Endothelial cell of umbilical vein (primary cell): Measurements from ENCODE around the gene RGS6.
"Not testable (repeated sequence)": the region's sequence is repeated elsewhere in the genome, so short reads cannot be mapped to it uniquely, and the experiment has no call there.

Experiments
- JUN ChIP-seq: IDR thresholded peaks from 2 replicates; pipeline ENCODE4 v1.6.1; 2011; ENCODE audit warnings: borderline replicate concordance, low read depth; ENCODE audit not compliant: insufficient read length, insufficient read depth
- POLR2A ChIP-seq: IDR thresholded peaks from 2 replicates; pipeline ENCODE4 v1.6.1; 2012; ENCODE audit warnings: low read depth, mild to moderate bottlenecking, control low read depth, low read length
- TF ChIP-seq, protein P1 (sequence below): IDR thresholded peaks from 2 replicates; pipeline ENCODE4 v1.6.1; 2011; ENCODE audit not compliant: insufficient read depth, insufficient read length
- TF ChIP-seq, protein P2 (sequence below), 2 donors: IDR thresholded peaks; 1 replicate in 1 of 2; 2 replicates in 1 of 2; pipeline ENCODE4 v1.5.1; 2011; ENCODE audit warnings: low read length in 2 of 2, mild to moderate bottlenecking in 2 of 2, moderate library complexity in 2 of 2, control low read depth in 1 of 2, inconsistent platforms in 1 of 2, low read depth in 1 of 2; ENCODE audit not compliant: insufficient read depth in 1 of 2; ENCODE audit errors: extremely low read depth in 1 of 2

DNA sequence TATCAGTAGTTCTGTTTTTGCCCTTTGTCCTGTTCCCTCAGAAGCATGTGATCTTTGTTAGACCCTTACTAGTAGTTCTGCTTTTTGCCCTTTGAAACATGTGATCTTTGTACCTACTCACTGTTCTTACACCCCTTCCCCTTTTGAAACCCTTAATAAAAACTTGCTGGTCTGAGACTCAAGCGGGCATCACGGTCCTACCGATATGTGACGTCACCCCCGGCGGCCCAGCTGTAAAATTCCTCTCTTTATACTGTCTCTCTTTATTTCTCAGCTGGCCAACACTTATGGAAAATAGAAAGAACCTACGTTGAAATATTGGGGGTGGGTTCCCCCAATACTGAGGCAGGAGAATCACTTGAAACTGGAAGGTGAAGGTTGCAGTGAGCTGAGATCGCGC is 44.4 kb upstream of the RGS6 start:
- TF ChIP-seq, protein P1, sequence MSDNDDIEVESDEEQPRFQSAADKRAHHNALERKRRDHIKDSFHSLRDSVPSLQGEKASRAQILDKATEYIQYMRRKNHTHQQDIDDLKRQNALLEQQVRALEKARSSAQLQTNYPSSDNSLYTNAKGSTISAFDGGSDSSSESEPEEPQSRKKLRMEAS = not testable (repeated sequence)
- TF ChIP-seq, protein P2, sequence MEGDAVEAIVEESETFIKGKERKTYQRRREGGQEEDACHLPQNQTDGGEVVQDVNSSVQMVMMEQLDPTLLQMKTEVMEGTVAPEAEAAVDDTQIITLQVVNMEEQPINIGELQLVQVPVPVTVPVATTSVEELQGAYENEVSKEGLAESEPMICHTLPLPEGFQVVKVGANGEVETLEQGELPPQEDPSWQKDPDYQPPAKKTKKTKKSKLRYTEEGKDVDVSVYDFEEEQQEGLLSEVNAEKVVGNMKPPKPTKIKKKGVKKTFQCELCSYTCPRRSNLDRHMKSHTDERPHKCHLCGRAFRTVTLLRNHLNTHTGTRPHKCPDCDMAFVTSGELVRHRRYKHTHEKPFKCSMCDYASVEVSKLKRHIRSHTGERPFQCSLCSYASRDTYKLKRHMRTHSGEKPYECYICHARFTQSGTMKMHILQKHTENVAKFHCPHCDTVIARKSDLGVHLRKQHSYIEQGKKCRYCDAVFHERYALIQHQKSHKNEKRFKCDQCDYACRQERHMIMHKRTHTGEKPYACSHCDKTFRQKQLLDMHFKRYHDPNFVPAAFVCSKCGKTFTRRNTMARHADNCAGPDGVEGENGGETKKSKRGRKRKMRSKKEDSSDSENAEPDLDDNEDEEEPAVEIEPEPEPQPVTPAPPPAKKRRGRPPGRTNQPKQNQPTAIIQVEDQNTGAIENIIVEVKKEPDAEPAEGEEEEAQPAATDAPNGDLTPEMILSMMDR (IDR thresholded peaks at IDR 0.05; ENCODE audit: extremely low read depth in 1 of 2, insufficient read depth in 1 of 2, low read depth in 1 of 2, low read length in 2 of 2) = not testable (repeated sequence)
- not testable (repeated sequence) for TF ChIP-seq POLR2A, JUN
